GM18951 (cell line): ENCODE data around the gene BORCS5.

Experiments used
- POLR2A ChIP-seq: IDR thresholded peaks from 4 replicates; pipeline ENCODE4 v1.6.1; 2011; ENCODE audit warnings: mild to moderate bottlenecking; ENCODE audit not compliant: insufficient read length, insufficient read depth; ENCODE audit errors: extremely low read depth
- in situ Hi-C: fragments of 300-500 bp; cut with MboI; formaldehyde crosslinking; loops from one replicate; pipeline ENCODE4 v1.12.0; 2022; ENCODE audit warnings: low sequenced_read_pairs, mixed read lengths, inconsistent platforms; ENCODE audit not compliant: unreplicated experiment

Gene BORCS5

DNA sequence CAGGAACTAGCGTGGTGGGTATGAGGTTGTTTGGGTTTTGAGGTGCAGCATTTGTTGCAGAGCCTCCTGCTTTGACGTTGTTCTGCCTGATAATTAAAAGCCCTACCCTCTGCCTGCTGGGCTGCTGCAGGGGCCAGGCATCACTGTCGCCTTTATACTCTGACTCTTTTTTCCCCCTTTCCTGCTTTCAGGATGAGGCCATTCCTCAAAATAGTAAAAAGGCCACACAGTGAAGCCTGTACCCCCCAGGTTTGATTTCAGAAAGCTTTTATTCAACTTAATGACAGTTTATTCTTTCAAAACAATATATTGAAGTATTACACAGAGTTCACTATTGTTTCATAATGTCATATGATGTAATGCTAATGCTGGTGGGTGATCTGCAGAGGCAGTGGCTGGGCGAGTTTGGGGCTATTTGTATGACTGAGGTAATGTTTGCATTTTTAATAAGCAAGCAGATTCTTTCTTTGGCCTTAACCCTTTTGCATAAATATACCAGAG is 9.1 kb downstream of the BORCS5 start:
- TF ChIP-seq POLR2A, result no peak
- in situ Hi-C loops, result no loop called here

DNA sequence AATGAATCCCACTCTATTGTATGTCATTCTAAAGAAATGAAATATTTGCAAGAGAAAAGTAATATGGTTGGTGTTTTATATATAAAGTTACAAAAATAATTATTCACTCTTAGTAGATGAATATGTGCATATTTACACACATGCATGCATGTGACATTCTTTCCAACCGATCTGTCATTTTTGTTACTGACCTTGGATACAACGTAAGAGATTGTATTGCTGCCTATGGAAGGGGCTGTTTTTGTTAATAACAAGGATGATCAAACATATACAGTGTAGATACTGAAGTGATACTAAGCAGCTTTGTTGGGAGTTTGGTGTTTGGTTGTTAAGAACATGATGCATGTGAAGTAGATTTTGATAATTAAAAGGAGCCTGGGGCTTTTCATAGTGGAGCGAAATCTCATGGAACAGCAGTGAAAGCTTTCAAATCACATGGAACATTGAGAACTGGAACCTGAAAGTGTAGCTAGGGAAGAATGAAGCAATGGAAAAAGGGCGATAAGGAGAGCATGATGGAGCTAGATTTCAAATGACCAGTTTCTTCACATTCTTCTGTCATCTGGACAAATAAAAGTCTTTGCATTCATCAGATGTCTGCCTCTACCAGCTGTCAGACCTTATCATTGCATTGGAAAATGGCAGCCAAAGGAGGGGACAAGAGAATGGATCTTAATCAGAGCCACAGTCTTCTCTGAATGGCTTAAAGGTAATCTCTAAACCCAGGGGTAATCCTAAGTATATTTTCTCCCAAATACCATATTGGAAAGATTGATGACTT is 10.0 kb downstream of the BORCS5 start:
- no peak for TF ChIP-seq POLR2A
- in situ Hi-C loops, result no loop called here

DNA sequence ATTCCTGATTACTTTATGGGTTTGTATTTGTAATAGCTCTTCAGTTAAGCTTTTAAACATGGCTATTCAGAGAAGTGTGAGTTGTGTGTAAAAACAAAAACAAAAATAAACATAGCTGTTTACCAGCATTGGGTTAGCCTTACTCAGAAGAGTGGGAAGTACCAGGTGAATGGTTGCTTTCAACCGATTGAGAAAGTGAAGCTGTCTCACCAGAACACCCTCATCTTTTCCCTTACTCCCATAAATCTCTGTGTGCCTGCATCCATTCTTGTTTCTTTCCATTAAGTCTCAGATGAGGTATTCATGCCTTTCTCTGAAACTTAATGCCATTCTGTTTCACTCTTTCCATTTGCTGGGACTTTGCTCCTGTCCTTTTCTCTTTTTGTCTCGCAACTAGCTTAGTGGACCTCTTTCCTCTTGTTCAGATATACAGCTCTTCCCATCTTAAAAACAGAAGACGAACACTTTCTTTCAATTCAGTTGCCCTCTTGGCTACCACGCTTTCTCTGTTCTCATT is 10.7 kb downstream of the BORCS5 start:
- TF ChIP-seq POLR2A, result no peak
- in situ Hi-C loops, result no loop called here

DNA sequence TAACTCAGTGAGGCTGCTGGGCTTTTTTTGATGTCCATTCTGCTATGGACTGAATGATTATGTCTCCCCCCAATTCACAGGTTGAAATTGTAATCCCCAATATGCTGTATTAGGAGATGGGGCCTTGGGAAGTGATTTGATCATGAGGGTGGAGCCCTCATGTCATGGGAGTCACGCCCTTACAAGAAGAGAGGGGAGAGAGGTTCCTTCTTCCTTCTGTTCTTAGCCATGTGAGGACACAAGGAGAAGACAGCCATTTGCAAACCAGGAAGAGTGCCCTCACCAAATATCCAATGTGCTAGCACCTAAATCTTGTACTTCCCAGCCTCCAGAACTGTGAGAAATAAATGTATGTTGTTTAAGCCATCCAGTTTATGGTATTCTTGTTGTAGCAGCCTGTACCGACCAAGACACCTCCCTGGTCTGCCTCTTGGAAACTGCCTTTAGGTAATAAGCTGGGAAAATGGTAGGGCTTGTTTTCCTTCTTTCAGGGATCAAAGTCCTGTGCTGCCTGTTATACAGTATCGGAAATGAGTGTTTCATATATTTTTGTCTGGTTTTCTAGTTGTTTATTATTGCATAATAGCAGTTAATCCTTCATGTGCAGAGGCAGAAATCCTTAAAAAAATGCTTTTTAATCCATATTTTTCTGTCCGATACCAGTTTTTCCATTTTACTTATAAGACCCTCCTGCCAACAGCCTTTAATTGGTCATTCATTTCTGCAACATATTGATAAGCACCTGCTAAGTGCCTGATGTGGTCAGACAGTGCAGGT is 16.3 kb downstream of the BORCS5 start:
- TF ChIP-seq POLR2A, result no peak
- in situ Hi-C loops, result loop anchor here (5.0 kb wide), 1 partner anchor 324 kb away; the partner anchor contains the start of gene GPR19

DNA sequence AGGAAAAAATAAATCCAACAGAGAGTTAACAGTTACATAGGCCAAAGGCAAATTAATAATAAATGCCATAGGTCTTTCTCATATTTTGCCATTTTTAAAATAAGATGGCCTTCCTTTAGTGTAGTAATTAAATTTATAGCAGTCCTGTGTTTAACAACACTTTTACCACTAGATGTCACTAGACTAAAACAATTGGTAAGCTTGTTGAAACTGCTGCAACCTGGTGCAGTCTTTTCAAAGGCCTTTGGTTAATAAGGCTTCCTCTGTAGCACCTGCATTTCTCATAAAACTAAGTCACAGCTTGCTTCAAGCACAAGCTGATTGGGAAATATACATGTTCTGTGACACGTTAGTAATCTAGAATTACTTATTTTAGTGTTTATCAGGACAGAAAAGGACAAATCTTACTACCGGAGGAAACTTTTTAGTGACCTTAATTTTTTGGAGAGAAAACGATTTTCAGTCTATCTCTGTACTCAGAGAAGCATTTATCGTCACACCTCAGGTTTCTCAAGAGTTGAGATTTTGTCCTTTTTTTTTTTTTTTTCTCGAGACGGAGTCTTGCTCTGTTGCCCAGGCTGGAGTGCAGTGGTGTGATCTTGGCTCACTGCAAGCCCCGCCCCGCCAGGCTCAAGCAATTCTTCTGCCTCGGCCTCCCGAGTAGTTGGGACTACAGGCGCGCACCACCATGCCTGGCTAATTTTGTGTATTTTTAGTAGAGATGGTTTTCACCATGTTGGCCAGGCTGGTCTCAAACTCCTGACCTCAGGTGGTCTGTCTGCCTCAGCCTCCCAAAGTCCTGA is 20.0 kb downstream of the BORCS5 start:
- in situ Hi-C loops, result no loop called here
- TF ChIP-seq POLR2A, result no peak

DNA sequence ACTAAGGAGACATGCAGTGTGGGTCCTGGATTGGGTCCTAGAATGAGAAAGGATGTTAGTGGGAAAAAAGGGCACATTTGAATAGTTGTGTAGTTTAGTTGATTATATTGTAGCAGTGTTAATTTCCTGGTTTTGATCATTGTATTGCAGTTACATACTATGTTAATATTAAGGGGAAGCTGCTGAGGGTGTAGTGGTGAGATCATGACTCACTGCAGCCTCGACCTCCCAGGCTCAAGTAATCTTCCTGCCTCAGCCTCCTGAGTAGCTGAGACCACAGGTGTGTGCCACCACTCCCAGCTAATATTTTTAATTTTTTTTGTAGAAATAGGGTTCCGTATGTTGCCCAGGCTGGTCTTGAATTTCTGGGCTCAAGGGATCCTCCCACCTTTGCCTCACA is 21.7 kb downstream of the BORCS5 start:
- no peak for TF ChIP-seq POLR2A
- in situ Hi-C loops, result no loop called here

DNA sequence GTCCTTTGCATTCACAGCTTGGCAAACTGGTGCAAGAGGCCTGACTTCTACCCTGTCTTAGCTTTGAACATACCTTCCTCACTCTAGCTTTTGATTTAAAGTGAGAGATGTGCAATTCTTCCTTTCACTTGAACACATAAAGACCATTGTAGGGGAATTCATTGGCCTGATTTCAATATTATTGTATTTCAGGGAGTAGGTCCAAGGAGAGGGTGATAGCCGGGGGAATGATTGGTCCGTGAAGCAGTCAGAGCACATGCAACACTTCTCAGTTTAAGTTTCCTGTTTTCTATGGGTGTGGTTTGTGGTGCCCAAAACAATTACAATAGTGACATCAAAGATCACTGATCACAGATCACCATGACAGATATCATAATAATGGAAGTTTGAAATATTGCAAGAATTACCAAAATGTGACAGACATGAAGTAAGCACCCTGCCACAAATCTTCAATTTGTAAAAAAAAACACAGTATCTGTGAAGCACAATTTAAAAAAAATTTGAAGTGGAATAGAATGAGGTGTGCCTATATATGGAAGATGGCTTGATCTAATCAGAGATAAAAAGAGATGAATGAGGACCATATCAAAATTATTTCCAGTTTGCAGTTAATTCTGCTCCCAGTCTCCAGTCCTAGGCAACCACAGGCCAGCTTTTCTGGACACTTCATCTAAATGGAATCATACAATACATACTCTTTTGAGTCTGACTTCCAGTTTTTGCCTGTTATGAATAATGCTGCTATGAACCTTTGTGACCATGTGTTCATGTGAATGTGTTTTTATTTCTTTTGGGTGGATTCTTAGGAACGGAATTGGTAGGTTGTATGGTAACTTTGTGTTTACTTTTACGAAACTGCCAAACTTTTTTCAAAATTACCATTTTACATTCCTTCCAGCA is 23.2 kb downstream of the BORCS5 start:
- TF ChIP-seq POLR2A, result no peak
- in situ Hi-C loops, result no loop called here

DNA sequence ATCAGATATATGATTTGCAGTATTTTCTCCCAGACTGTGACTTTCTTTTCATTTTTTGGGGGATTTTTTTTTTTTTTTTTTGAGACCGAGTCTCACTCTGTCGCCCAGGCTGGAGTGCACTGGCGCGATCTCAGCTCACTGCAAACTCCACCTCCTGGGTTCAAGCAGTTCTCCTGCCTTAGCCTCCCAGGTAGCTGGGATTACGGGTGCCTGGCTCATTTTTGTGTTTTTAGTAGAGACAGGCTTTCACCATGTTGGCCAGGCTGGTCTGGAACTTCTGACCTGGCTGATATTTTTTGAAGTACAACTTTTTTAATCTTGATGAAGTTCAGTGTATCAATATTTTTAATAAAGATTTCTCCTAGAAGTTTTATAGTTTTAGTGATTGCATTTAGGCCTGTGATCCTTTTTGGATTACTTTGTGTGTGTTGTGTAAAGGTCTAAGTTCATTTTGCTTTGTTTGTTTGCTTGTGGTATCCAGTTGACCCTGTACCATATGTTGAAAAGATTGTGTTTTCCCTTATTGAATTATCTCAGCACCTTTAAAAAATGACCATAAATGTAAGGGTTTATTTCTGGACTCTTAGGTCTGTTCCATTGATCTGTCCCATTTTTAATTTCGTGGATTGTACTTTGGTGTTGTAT is 24.2 kb downstream of the BORCS5 start:
- in situ Hi-C loops, result no loop called here
- TF ChIP-seq POLR2A, result no peak

DNA sequence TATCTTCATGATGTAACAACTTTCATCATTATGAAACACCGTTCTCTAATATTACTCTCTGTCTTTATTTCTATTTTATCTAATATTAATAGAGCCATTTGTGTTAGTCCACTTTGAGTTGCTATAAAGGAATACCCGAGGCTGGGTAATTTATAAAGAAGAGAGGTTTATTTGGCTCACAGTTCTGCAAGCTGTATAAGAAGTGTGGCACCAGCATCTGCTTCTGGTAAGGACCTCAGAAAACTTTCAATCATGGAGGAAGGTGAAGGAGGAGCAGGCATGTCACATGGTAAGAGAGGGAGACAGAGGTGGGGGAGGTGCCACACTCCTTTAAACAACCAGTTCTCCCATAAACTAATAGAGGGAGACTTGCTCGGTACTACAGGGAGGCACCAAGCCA is 25.1 kb downstream of the BORCS5 start:
- in situ Hi-C loops, result no loop called here
- TF ChIP-seq POLR2A, result no peak

DNA sequence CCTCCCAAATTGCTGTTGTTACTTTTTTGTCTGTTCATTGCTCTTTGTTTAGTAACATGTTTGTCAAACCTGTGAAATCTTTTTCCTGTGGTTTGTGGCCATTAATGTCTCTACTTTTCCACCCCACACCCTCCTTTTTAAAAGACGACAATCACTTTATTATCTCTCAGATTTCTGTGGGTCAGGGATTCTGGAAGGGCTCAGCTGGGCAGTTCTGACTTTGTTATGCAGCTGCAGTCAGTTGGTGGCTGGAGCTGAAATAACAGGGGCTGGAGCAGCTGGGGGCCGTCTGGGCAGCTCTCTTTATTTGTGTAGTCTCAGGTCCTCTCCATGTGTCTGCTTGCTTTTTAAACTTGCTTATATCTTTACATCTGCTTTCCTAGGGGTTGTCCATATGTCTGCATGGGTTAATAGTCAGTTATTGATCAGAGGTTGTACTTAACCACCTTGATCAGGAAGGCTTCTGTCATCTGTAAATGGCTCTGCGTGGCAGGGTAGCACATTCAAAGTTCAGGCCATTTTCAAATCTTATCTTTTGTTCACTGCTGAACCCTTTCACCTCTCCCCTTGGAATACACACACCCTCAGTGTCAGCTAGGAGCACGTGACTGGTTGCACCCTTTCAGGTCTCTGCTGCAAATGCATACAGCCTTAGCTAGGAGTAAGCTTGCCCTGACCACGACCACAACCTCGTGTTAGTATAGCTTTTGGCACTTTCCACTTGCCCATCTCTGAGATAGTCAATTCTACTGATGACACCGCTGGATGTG is 27.9 kb downstream of the BORCS5 start:
- in situ Hi-C loops, result no loop called here
- no peak for TF ChIP-seq POLR2A

DNA sequence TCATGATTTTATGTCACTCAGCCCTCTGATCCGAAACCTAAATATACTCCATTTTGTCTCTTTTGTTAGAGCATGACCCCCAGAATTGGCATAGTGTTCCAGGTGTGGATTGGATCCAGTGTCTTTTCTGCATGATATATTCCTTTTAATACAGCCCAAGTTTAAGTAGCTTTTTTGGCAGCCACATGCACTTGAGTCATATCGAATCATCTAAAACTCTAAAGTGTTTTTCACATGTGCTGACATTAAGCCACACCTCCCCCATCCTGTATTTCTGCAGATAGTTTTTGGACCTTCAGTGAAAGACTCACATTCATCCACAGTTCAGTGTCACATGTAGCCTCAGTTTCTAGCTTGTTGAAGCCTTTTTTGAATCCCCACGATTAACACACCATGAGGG is 30.6 kb downstream of the BORCS5 start:
- TF ChIP-seq POLR2A, result no peak
- in situ Hi-C loops, result no loop called here

DNA sequence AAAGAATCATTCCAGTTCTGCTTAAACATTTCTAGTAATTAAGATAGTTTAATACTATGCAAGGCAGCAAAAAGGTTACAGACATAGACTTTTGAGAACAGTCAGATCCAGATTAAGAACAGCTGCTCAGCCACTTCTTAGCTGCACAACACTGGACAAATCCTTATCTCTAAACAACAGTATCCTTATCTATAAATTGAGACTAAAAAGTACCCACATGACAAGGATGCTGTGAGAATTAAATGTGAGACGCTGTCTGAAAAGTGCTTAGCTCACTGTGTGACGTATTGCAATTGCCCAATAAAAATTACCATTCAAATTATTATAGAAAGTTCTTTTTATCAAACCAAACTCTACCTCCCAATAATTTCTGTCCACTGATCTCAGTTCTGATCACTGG is 35.5 kb downstream of the BORCS5 start:
- in situ Hi-C loops, result no loop called here
- no peak for TF ChIP-seq POLR2A
